T-helper 1 cell (primary cell): Measurements from ENCODE around the gene SLC34A2.
"Not testable (repeated sequence)": the region's sequence is repeated elsewhere in the genome, so short reads cannot be mapped to it uniquely, and the experiment has no call there.

ENCODE experiments used
- DNase-seq, 5 donors: peaks; one replicate each; pipeline ENCODE4 v3.0.0-alpha.2; 2012 to 2020
- total RNA-seq, 4 donors: gene quantifications; one replicate each; lab custom pipeline; 2026; lab: John Stamatoyannopoulos, UW

Gene SLC34A2, protein sequence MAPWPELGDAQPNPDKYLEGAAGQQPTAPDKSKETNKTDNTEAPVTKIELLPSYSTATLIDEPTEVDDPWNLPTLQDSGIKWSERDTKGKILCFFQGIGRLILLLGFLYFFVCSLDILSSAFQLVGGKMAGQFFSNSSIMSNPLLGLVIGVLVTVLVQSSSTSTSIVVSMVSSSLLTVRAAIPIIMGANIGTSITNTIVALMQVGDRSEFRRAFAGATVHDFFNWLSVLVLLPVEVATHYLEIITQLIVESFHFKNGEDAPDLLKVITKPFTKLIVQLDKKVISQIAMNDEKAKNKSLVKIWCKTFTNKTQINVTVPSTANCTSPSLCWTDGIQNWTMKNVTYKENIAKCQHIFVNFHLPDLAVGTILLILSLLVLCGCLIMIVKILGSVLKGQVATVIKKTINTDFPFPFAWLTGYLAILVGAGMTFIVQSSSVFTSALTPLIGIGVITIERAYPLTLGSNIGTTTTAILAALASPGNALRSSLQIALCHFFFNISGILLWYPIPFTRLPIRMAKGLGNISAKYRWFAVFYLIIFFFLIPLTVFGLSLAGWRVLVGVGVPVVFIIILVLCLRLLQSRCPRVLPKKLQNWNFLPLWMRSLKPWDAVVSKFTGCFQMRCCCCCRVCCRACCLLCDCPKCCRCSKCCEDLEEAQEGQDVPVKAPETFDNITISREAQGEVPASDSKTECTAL
- total RNA-seq, result 0 reads per million in 4 donors

DNA sequence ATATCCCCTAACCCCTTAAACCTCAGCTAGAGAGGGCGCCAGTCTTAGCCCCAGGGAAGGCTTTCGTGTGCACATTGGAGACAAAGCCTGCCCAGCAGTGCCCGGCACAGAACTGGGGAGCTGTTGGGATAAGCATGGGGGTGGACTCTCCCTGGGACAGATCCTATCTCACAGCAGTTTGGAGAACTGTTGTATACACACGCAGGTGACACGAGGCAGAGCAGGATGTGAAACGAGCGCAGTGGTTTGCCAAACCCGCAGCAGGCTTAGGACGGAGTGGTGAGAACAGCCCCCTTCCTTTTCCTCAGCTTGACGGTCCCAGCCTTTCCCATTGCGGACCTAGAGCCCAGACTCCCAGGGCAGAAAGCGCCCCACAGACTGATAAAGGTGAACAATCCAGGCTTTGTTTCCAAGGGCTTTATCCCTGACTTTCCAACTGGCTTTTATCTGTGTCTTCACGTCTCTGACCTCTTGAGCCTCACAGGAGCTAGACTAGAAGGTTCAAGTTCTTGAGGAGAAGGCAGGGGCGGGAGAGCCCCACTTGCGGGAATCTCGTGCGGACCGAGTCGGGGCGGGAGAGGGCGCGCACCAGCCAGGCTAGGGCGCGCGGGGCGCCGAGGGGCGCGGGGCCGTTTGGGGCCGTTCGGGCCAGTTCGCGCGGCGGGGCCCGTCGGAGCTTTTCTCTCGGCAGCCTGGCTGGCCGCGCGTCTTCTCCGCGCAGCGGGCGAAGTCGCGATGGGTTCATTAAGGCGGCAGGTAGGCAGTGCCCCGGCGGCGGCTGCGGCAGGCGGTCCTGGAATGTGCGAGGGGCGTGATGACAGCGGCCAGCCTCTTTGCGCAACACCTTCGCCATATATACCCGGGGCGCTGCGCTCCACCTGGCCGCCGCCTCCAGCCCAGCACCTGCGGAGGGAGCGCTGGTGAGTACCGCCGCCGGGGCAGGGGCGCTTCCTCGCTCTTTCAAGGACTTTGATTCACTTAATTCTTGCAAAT is at the start of gene SLC34A2:
Gene SLC34A2 (plus strand): TSS at position 881 of the 993 bp plus-strand sequence. CDS start 6,650 bp downstream, outside the sequence.
- no peak for DNase-seq

DNA sequence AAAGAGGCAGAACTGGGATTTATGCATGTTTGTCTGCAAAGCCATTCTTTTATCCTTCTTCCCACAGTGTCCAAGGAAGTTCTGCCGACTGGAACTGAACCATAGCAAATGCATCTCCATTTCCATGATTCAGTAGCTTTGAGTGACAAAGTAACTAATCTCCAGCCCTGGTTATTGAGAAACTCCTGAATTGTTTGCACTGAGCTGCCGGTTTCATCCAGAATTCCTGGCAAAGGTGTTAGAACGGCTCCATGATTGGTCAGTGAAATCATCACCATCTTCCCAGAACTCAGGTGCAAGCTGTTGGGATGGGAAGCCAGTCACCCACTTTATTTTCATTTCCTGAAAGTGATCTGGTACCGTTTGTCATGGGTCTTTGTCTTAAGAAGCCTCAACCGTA is 47.0 kb upstream of the SLC34A2 start:
- DNase-seq, result no peak

DNA sequence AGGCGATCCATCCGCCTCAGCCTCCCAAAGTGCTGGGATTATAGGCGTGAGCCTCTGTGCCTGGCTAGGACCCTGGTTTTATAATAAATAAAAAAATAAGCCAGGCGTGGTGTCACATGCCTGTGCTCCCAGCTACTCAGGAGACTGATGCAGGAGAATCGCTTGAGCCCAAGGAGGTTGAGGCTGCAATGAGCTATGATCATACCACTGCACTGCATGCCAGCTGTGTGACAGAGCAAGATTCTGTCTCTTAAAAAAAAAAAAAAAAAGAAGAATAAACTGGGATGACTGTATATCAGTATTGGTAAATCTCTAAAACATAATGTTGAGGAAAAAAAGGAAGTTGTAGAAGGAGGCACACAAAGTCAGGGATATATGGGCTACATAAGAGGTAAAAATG is 45.7 kb upstream of the SLC34A2 start:
- DNase-seq, result no peak

DNA sequence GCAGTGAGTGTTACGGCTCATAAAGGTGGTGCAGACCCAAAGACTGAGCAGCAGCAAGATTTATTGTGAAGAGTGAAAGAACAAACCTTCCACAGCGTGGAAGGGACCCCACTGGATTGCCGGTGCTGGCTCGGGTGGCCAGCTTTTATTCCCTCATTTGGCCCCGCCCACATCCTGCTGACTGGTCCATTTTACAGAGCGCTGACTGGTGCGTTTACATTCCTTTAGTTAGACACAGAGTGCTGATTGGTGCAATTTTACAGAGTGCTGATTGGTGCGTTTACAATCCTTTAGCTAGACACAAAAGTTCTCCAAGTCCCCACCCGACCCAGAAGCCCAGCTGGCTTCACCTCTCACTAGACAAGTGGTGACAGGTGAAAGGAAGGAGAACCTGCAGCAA is 42.0 kb upstream of the SLC34A2 start:
- DNase-seq, result not testable (repeated sequence)

DNA sequence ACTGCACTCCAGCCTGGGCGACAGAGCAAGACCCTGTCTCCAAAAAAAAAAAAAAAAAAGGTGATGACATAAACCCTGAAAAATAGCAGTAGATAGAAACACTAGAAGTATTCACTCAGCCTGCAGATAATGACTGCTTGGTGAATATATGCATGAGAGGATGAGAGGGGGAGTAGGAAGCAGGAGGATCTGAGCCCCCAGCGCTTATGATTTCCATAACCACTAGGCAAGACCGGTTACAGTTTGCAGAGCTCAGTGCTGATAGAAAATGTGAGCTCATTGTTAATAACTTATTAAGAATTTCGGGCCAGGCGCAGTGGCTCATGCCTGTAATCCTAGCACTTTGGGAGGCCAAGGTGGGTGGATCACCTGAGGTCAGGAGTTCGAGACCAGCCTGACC is 40.8 kb upstream of the SLC34A2 start:
- no peak for DNase-seq

DNA sequence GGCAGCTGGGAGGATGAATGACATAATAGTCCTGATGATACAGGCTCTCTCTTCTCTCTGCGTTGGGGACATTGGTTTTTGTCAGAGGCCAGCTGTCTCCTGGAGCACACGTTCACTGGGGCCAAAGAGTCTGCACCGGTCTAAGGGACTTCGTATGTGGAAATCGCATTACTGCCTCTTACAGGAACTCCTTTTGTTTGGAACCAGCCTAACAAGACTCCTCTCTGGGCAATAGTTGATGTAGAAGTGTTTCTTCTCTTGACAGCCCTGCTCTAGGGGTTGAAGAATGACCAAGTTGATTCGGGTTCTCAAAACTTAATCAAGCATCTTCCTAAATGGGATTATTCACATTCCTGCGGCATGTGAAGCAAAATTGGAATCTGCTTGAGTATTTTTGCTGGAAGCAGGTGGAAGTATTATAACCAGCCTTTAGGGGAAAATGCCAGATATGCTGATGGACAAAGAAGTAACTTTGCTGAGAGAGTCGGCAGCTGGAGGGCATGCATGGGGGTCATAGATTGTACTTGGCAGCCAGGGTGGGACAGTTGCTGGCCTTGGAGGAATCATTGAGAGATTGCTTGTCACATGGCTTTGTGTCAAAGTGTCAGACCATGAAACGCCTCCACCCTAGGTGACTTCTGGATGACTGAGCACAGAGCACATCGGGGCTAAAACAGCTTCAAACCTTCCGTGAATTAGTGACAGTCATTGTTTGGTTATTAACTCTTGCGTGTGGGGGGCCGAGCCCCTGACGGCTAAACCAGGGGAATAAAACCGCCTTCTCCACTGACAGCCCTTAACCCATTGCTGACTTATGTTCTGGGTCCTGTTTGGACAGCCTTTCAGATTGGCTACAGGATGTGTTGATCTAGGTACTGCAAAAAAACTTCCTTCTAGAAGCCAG is 34.4 kb upstream of the SLC34A2 start:
- DNase-seq, result no peak

DNA sequence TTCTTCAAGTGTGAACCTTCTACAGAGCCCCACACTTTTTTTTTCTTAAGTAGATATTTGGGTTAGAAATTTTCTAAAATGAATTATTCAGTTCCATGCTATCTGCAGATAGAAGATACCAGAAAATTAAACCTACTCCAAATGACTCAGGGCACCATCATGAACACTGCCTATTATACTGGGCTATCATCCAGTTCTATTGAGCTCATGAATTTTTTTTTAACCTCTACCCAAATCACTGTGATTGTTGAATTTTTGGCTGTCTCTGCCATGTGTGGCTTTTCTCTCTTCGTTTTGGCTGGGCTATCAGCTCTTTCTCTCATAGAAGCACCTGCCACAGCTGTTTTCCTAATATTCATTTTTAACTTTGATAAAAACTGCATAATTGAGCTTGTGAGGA is 31.0 kb upstream of the SLC34A2 start:
- no peak for DNase-seq

DNA sequence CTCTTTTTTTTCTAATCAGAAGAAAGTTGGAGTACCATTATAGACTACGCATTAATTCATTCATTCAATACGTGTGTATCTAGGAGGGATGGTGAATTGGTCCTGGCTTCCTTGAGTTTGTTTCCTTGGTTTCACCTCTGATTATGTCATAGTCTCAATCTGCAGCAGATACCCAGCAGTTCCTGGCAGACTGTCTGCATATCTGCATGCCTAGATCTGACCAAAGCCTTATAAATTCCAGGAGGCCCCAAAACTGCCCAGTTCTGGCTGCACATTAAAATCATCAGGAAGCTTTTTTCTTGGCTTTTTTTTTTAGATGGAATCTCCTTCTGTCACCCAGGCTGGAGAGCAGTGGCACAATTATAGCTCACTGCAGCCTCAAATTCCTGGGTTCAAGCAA is 27.2 kb upstream of the SLC34A2 start:
- DNase-seq, result no peak

DNA sequence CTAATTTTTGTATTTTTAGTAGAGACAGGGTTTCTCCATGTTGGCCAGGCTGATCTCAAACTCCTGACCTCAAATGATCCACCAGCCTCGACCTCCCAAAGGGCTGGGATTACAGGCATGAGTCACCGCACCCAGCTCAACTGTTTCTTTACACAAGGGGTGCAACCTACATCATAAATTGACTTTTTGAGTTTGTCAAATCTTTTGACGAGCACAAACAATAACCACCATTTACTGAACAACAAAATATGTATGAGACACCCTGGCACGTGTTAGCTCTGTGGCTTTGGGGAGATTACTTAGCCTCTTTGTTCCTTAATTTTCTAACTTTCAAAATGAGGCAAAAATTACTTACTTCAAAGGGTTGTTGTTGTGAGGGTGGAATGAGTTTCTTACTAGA is 23.5 kb upstream of the SLC34A2 start:
- DNase-seq, result no peak

DNA sequence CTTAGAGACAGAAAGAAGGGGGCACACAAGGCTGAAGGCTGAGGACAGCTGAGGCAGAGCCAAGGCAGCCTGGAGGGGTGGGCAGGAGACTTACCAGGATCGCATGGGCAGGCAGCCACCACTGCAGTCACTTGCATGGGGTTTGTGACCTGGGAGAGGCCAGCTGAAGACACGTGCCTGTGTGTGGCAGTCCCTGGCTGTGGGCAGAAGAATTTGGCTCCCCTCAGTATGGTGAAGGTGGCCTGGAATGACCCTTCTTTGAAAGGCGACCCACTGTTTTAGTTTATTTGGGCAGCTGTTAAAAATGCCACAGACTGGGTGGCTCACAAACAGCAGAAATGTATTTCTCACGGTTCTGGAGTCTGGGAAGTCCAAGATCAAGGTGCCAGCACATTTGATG is 22.1 kb upstream of the SLC34A2 start:
- no peak for DNase-seq

DNA sequence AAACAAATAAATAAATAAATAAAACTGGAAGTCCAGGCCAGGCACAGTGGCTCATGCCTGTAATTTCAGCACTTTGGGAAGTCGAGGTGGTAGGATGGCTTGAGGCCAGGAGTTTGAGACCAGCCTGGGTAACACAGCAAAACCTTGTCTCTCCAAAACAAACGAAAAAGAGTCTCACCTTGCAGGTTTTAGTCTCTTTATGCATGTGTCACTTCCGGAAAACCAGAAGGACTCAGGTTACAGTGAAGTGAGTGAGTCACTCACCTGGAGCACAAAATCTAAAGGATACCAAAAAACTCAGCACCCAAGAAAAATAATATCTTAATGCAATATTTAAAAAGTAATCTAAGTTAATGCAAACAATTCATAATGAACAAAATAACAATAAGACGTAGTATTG is 20.1 kb upstream of the SLC34A2 start:
- DNase-seq, result no peak

DNA sequence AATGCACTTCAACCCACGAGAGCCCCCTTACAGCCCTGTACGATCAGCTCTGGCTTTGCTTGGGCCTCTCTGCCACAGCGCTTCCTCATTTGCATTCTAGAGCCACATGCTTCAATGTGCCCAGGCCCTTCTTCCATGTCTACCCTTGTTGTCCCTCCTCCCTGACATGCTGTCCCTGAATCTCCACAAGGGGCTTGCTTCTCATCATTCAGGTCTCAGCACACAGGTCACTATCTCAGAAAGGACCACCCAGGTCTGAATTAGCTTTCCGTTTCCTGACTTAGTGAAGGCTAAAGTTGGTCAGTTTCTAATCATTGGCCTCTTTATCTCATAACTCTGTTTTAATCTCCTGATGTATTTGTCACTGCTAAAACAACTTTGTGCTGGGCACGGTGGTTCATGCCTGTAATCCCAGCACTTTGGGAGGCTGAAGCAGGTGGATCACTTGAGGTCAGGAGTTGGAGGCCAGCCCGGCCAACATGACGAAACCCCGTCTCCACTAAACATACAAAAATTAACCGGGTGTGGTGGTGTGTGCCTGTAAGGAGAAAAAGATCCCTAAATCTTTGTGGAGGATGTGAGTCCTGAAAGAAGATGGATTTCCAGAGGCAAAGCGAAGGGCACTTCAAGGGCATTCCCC is 17.9 kb upstream of the SLC34A2 start:
- no peak for DNase-seq

DNA sequence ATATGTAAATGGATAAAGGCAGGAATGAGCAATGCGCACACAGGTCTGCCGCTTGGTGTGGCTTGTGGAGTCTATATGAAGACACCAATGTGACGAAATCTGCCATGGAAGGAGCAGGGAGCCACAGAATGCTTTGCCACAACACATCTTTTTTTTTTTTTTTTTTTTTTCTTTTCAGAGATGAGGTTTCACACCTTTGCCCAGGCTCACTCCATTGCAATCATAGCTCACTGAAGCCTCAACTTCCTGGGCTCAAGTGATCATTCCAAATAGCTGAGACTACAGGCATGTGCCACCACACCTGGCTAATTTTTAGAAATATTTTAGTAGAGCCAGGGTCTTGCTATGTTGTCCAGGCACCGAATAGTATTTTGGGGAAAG is 17.4 kb upstream of the SLC34A2 start:
- DNase-seq, result no peak

DNA sequence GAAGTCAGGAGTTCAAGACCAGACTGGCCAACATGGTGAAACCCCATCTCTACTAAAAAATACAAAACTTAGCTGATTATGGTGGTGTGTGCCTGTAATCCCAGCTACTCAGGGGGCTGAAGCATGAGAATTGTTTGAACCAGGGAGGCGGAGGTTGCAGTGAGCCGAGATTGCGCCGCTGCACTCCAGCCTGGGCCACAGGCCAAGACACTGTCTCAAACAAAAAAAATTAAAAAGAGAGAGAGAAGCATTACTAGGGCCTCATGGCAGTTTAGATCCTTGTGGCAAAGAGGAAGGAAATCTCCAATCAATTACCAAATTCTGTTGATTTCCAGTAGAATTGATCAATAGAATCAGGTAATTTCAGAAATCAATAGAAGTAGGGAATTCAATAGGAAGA is 16.8 kb upstream of the SLC34A2 start:
- DNase-seq, result no peak

DNA sequence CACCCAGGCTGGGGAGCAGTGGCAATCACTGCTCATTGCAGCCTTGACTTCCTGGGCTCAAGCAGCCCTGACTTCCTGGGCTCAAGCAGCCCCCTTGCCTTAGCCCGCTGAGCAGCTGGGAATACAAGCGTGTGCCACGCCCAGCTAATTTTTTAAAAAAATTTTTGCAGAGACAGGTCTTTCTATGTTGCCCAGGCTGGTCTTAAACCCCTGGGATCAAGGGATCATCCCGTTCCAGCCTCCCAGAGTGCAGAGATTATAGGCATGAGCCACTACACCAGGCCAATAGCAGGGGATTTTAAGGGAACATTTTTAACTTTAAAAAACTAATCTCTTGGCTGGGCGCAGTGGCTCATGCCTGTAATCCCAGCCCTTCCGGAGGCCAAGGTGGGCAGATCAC is 5.3 kb upstream of the SLC34A2 start:
- no peak for DNase-seq

DNA sequence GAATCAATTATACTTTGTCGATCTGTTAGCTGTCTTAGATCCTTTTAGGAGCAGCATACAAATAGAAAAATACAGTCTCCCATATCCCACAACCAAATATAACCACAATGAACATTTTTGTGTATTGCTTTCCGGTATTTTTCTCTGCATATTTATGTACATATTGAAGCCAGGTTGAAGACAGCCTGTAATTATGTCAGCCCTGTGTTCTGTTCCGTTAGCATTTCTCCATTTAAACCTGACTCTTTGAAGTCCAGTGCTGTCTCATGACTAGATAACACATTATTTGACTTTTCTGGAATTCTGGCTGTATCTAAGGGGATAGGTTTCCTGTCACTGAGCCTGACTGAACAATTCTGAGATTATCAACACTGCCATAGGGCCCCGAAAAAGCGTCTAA is 4.0 kb upstream of the SLC34A2 start:
- DNase-seq, result no peak

DNA sequence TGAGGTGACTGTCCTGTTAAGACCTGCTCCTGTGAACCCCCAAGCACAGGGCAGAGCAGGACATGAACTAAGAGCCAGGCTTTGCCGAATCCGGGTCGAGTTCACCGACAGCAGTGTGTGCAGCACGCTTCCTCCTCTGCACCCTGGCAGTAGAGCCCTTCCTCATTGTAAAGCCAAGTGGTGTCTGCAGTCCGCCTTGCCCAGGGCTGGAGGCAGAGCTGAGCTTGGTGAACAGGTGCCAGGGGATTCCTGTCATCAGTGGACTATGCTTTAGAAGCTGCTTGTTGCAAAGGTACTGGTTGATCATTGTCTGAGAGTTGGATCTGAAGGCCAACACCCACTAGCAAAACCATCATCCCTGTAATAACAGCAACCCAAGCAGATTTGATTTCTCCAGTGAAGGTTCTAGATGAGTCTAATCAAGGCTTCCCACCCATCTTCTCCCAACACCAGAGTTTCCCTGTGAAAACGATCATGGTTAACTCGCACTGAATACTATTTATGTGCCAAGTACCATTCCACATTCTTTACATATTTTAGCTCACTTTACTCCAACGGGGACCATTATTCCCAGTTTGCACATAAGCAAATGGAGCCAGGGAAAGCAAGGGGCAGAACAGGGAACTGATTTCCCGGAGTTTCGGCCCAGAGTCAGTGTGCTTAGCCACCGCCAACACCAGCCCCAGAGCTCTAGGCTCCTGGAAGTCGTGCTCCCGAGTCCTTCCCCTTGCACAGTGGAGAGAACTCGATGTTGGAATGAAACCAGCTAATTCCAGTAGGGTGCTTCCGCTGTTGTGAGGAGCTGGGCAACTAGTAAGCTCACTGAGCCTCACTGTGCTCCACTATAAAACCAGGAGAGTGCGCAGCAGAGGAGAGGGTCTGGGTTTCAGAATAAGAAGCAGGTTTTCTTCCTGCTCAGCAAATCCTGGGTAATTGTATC is 1.4 kb upstream of the SLC34A2 start:
- DNase-seq, result no peak

DNA sequence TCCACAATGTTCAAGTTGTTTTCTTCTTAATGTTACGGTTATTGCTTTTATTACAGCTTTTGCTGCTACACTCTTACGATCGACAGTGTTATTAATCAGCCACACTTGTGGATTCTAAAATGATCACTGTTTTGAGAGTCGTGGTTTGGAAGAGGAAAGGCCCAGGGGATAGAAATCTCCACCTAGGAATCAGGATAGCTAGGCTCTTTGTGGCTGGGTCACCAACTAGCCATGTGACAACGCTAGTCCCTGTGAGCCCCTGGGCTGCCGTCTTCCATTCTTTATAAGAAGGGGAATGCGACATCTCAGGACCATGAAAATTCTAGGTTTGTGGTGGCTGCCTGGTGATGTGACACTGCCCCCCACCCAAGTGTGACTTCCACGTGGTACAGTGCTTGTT is 380 bp downstream of the SLC34A2 start:
- DNase-seq, result no peak

DNA sequence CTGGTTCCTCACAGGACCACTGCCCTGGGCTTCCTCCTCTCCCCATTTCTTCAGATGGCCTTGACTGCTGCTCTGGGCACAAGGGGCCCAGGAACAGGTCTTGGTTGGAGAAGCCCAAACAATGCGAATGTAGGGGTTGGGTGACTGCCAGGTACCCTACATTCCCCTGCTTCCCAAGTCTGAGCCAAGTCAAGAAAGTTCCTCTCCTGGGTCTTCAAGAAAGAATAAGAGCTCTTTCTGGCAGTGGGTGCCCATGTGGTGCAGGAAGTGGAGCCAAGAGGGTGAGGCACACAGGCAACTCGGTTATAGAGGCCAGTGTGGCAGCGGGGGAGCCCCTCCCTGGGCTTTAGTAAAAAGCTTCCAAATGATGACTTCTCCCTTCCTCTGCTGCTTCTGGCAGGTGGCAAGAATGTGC is 2.7 kb downstream of the SLC34A2 start:
- no peak for DNase-seq

DNA sequence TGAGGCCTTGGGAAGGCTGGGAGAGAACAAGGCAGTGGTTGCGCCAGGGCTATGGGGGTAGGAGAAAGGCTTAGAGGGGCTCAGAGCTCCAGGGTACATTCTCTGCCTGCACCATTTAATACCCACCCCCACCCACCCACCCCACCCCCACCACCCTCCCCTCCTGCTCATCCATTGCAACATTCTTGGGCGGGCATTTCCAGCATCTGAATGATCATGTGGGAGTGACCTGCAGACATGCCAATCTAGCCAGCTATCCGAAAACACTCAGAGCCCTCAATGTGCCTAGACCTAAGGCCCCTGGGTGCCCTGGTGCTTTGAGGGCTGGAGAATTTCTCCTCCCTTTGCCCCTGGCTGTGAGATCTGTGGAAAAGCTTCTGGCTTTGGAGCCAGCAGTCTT is 3.1 kb downstream of the SLC34A2 start:
- DNase-seq, result no peak
